ENCODE data around the gene LRMDA.

LRMDA gene

GRCh38 chr10:75682649-75683557, 251.5 kb downstream of the LRMDA start:
- no peak for DNase-seq

- no peak for DNase-seq
Observed at GRCh38 chr10:75685187-75685586, 253.8 kb downstream of the LRMDA start.

GRCh38 chr10:75688506-75689300, 257.3 kb downstream of the LRMDA start:
- DNase-seq, result no peak

GRCh38 chr10:75693489-75693888, 262.1 kb downstream of the LRMDA start:
- DNase-seq, result no peak

- no peak for DNase-seq
Observed at GRCh38 chr10:75694269-75694668, 262.8 kb downstream of the LRMDA start.

- no peak for DNase-seq
Observed at GRCh38 chr10:75694790-75695189, 263.4 kb downstream of the LRMDA start.

GRCh38 chr10:75695994-75696393, 264.6 kb downstream of the LRMDA start:
- DNase-seq, result no peak

GRCh38 chr10:75696536-75696935, 265.1 kb downstream of the LRMDA start:
- DNase-seq, result no peak

GRCh38 chr10:75703191-75703854, 271.9 kb downstream of the LRMDA start:
- DNase-seq, result no peak

- no peak for DNase-seq
Observed at GRCh38 chr10:75705426-75705825, 274.0 kb downstream of the LRMDA start.

- DNase-seq, result no peak
Observed at GRCh38 chr10:75707080-75707840, 275.8 kb downstream of the LRMDA start.

GRCh38 chr10:75708060-75708459, 276.6 kb downstream of the LRMDA start:
- DNase-seq, result no peak

GRCh38 chr10:75709245-75709644, 277.8 kb downstream of the LRMDA start:
- DNase-seq, result no peak

GRCh38 chr10:75709811-75710210, 278.4 kb downstream of the LRMDA start:
- DNase-seq, result no peak

- no peak for DNase-seq
Observed at GRCh38 chr10:75712242-75712880, 280.9 kb downstream of the LRMDA start.

GRCh38 chr10:75716506-75716905, 285.1 kb downstream of the LRMDA start:
- DNase-seq, result no peak

GRCh38 chr10:75717126-75717916, 285.9 kb downstream of the LRMDA start:
- DNase-seq, result no peak

GRCh38 chr10:75718991-75719390, 287.6 kb downstream of the LRMDA start:
- no peak for DNase-seq

- no peak for DNase-seq
Observed at GRCh38 chr10:75720157-75720556, 288.7 kb downstream of the LRMDA start.

GRCh38 chr10:75722020-75722419, 290.6 kb downstream of the LRMDA start:
- DNase-seq, result no peak

GRCh38 chr10:75722609-75723008, 291.2 kb downstream of the LRMDA start:
- DNase-seq, result no peak

Measured in CD4-positive, alpha-beta T cell treated with Interleukin-10 for 1 hour (primary cell).